Stimulated activated naive CD8-positive, alpha-beta T cell treated with anti-CD3 and anti-CD28 coated beads, Interleukin-15, Interleukin-2, amounts not matched to agents 100 ng/mL and 50 ng/mL, for 24 hours (primary cell): ENCODE data around the gene ITSN1.

Source experiments
- H3K27ac Mint-ChIP-seq: one replicate; pipeline ENCODE4 v1.8.0; 2021; ENCODE audit warnings: mild to moderate bottlenecking, mixed read lengths
- H3K27me3 Mint-ChIP-seq: one replicate; pipeline ENCODE4 v1.8.0; 2021; ENCODE audit warnings: mixed read lengths
- H3K36me3 Mint-ChIP-seq: one replicate; pipeline ENCODE4 v1.8.0; 2021; ENCODE audit warnings: low read depth, mixed read lengths
- H3K4me1 Mint-ChIP-seq: one replicate; pipeline ENCODE4 v1.8.0; 2021; ENCODE audit warnings: low read depth, mixed read lengths
- H3K4me3 Mint-ChIP-seq: one replicate; pipeline ENCODE4 v1.8.0; 2021; ENCODE audit warnings: mild to moderate bottlenecking, mixed read lengths
- H3K9me3 Mint-ChIP-seq: one replicate; pipeline ENCODE4 v1.8.0; 2021; ENCODE audit warnings: mixed read lengths

Gene ITSN1

DNA sequence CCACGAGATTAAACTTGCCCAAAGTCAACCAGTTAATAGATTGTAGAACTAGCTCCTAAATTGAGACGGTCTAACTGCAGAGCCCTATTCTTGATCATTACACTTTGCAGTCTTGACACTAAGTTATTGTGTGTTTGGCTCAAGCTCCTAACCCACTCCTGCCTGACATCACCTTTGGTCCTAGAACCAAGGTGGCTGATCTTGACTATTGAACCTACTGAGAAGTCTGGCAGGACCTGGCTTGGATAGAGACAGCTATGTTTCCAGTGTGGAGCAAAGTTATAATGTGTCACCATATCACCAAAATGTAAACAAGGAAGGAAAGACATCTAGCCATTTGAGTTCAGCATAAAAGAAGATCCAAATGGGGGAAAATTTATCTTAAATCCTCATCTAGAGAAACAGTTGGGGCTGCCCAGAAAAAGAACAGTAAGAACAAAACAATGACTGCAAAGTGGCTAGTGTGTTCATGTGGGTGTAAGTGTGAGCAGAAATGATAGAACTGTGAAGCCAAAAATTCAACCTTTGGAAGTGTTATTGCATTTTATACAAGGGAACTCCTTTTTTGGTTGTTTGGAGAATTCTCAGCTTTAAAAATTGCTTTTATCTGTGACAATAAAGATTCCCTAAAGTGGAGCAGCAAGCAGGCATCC, 166.5 kb downstream of the ITSN1 start:
- Mint-ChIP-seq H3K36me3 (no peaks in the 10 kb centered on the region), H3K4me1 (no peaks in the 10 kb centered on the region), H3K27ac (no peak overlapping the region), H3K27me3 (no peaks in the 10 kb centered on the region), H3K9me3 (no peaks in the 10 kb centered on the region), H3K4me3 (no peak overlapping the region)

- no peak overlapping the region for H3K4me3 Mint-ChIP-seq
- H3K27ac Mint-ChIP-seq = no peak overlapping the region
- H3K36me3 Mint-ChIP-seq = no peaks in the 10 kb centered on the region
- H3K4me1 Mint-ChIP-seq = no peaks in the 10 kb centered on the region
- no peaks in the 10 kb centered on the region for H3K27me3 Mint-ChIP-seq
- no peaks in the 10 kb centered on the region for H3K9me3 Mint-ChIP-seq
These were observed 168.5 kb downstream of the ITSN1 start for GRCh38 chr21:33810766-33811165.

DNA sequence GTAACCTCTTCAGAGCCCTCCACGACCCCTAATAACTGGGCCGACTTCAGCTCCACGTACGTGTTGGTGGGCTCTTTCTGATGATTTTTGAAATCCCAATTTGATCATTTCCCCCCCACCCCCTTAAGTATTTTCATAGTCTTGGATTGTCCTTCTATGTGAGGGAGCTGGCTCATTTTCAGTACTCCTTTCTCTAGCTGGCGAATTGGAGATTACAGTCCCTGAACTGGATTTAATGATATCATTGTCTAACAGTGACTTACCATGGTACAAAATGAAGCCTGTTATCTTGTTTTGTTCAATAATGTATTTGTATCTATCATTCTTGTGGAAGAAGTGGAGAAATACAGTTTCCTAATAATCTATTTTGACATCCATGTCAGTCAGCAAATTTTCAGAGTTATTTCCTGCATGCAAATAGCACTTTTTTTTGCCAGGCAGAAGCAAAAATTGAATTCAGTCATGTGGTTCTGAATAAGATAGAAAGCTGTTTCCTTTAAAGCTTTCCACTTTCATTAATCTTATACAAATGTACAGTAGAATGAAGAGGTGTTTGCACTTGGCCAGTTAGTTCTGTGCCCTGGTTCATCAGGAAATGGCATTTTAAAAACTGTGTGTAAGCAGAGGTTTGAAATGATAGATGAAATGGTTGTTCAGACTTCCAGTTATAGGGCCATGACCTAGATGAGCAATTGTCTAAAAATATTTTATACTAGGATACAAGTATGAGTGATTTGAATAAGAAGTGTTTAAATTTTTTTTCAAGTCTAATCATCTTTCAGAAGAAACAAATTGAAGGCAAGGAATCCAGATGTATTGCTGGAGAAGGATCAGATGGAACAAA, 169.1 kb downstream of the ITSN1 start:
- Mint-ChIP-seq H3K9me3 (no peaks in the 10 kb centered on the region), H3K4me1 (no peaks in the 10 kb centered on the region), H3K4me3 (no peak overlapping the region), H3K36me3 (no peaks in the 10 kb centered on the region), H3K27ac (no peak overlapping the region), H3K27me3 (no peaks in the 10 kb centered on the region)

GRCh38 chr21:33813832-33814365, 171.6 kb downstream of the ITSN1 start:
- Mint-ChIP-seq H3K27ac (no peak overlapping the region), H3K4me1 (no peaks in the 10 kb centered on the region), H3K4me3 (no peak overlapping the region), H3K27me3 (no peaks in the 10 kb centered on the region), H3K9me3 (no peaks in the 10 kb centered on the region), H3K36me3 (no peaks in the 10 kb centered on the region)

DNA sequence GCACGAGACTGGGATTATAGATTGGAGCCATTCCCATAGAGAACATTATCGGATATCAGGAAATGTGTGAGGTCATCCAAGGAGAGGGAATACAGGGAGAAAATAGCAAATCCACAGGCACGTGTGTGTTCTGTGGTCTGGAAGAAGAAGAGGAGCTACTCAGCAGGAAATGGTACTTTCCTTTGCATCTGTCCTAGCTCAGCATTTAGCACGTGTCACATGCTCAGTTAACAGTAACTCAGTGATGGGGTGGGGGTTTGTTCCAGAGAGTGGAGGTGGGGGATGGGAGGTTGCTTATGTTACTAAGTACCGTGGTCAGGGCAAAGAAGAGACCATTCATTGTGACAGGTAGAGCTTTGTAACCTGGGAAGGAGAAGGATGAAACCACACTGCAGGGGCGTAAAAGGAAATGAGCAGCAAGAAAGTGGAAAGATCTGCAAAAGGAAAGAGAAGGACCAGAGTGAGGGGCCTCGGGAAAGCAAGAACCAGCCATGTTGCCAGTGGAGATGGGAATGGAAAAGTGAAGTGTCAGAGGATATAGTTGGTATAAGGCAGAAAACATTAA, 172.9 kb downstream of the ITSN1 start:
- Mint-ChIP-seq H3K9me3 (no peaks in the 10 kb centered on the region), H3K36me3 (no peaks in the 10 kb centered on the region), H3K4me1 (no peaks in the 10 kb centered on the region), H3K27me3 (no peaks in the 10 kb centered on the region), H3K4me3 (no peak overlapping the region), H3K27ac (no peak overlapping the region)

DNA sequence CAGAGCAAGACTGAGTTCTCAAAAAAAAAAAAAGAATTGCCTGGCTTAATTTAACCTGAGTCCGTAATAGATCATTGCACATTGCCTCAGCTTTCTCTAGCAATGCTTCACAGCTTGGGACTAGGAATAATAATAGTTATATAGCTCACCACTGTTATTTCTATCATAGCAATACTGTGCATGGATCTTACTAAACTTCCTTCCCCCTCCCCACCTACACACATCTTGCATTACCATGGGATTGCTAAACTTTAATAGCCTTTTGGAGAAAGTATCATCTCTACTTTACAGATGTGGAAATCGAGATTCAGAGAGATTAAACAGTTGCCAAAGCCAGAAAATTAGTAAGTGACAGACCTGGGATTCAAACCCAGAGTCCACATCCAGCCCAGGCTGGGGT, 173.9 kb downstream of the ITSN1 start:
- no peaks in the 10 kb centered on the region for H3K4me1 Mint-ChIP-seq
- no peaks in the 10 kb centered on the region for H3K27me3 Mint-ChIP-seq
- no peak overlapping the region for H3K27ac Mint-ChIP-seq
- H3K9me3 Mint-ChIP-seq = no peaks in the 10 kb centered on the region
- no peaks in the 10 kb centered on the region for H3K36me3 Mint-ChIP-seq
- H3K4me3 Mint-ChIP-seq = no peak overlapping the region

DNA sequence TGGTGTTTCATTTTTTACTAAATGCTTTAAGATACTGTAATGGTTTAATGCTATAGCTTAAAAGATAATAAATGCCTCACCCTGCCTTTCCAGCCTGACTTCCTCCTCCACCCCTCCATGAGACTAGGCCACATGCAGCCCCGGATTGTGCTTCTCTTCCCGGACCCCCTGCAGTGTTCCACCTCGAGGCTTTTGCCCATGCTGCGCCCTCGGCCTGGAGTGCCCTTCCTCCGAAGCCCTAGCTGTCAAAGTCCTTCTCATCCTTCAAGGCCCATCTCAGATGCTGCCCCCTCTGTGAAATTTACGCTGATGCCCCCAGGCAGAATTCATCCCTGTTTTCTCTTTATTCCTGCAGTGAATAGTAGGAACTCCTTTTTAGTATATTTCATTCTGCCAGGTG, 174.8 kb downstream of the ITSN1 start:
- H3K4me1 Mint-ChIP-seq = no peaks in the 10 kb centered on the region
- no peaks in the 10 kb centered on the region for H3K27me3 Mint-ChIP-seq
- H3K27ac Mint-ChIP-seq = no peak overlapping the region
- H3K36me3 Mint-ChIP-seq = no peaks in the 10 kb centered on the region
- no peak overlapping the region for H3K4me3 Mint-ChIP-seq
- no peaks in the 10 kb centered on the region for H3K9me3 Mint-ChIP-seq

DNA sequence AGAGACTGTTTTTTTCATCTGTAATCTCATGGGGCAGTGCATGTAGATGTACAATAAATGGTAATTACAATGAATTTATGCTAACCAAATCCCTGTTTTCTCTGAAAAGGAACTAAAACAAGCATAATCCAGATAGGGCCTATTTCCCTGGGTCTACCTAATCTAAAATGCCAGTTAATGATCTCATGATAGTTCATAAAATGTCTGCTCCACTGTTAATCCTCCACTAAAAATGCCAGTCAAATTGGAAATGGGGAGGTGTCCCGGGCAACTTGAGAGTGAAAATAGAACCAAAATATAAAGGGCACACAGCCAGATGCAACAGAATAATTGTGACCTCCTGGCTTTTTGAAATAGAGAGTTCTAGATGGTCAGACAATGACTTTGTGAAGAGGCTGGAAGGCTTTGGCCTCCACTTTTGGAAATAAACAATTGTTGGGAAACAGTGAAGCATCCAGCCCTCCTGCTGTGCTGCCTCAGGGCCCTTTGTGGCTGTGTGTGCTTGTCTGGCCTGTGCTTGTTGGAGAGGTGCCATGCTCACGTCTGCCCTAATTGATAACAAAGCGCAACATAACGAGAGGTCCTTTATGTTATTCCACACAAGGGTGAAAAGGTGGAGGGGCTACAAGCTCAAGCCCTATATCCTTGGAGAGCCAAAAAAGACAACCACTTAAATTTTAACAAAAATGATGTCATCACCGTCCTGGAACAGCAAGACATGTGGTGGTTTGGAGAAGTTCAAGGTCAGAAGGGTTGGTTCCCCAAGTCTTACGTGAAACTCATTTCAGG, 175.6 kb downstream of the ITSN1 start:
- no peaks in the 10 kb centered on the region for H3K4me1 Mint-ChIP-seq
- H3K27me3 Mint-ChIP-seq = no peaks in the 10 kb centered on the region
- no peaks in the 10 kb centered on the region for H3K36me3 Mint-ChIP-seq
- no peaks in the 10 kb centered on the region for H3K9me3 Mint-ChIP-seq
- H3K27ac Mint-ChIP-seq = no peak overlapping the region
- no peak overlapping the region for H3K4me3 Mint-ChIP-seq

DNA sequence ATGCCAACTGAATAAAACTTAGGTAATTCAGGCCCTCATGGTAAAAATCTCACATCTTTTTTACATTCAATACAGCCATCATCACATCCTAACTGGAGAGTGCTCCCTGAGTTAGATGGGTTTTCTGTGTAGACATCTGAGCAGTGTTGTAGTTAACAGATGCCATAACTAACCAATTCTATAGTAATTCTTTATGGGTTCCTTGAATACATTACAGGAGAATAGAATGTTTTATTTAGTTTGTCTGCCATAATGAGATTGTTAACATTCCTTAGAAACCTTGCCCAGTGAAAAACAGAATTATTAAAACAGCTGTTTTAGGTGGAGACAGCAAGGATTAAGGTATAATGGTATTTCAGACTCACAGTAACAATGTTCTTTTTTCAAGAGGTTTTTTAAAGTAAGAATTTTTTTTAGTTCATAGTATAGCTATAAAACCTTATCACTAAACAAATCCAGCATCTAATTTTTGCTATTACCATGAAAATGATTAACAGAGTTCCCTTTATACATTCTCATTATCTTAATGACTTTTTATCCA, 178.0 kb downstream of the ITSN1 start:
- Mint-ChIP-seq H3K9me3 (no peaks in the 10 kb centered on the region), H3K4me3 (no peak overlapping the region), H3K36me3 (no peaks in the 10 kb centered on the region), H3K27ac (no peak overlapping the region), H3K27me3 (no peaks in the 10 kb centered on the region), H3K4me1 (no peaks in the 10 kb centered on the region)

GRCh38 chr21:33820798-33821197, 178.5 kb downstream of the ITSN1 start:
- no peaks in the 10 kb centered on the region for H3K4me1 Mint-ChIP-seq
- H3K27me3 Mint-ChIP-seq = no peaks in the 10 kb centered on the region
- H3K4me3 Mint-ChIP-seq = no peak overlapping the region

GRCh38 chr21:33821503-33822322, 179.4 kb downstream of the ITSN1 start:
- no peaks in the 10 kb centered on the region for H3K9me3 Mint-ChIP-seq
- no peaks in the 10 kb centered on the region for H3K4me1 Mint-ChIP-seq
- H3K27ac Mint-ChIP-seq = no peak overlapping the region
- H3K27me3 Mint-ChIP-seq = no peaks in the 10 kb centered on the region
- H3K4me3 Mint-ChIP-seq = no peak overlapping the region
- no peaks in the 10 kb centered on the region for H3K36me3 Mint-ChIP-seq

More at GRCh38 chr21:33820798-33821197, 178.5 kb downstream of the ITSN1 start:
- no peak overlapping the region for H3K27ac Mint-ChIP-seq
- no peaks in the 10 kb centered on the region for H3K9me3 Mint-ChIP-seq
- no peaks in the 10 kb centered on the region for H3K36me3 Mint-ChIP-seq

- Mint-ChIP-seq H3K4me1 (no peaks in the 10 kb centered on the region), H3K9me3 (no peaks in the 10 kb centered on the region), H3K27me3 (no peaks in the 10 kb centered on the region), H3K27ac (no peak overlapping the region), H3K4me3 (no peak overlapping the region), H3K36me3 (no peaks in the 10 kb centered on the region)
These were observed 182.0 kb downstream of the ITSN1 start for GRCh38 chr21:33824156-33824941.

GRCh38 chr21:33825419-33825818, 183.1 kb downstream of the ITSN1 start:
- H3K4me1 Mint-ChIP-seq = no peaks in the 10 kb centered on the region
- H3K4me3 Mint-ChIP-seq = no peak overlapping the region
- H3K9me3 Mint-ChIP-seq = peaks cover 4% of the 10 kb centered on the region
- H3K36me3 Mint-ChIP-seq = peaks cover 7% of the 10 kb centered on the region
- no peak overlapping the region for H3K27ac Mint-ChIP-seq
- H3K27me3 Mint-ChIP-seq = no peaks in the 10 kb centered on the region
